Nephron progenitor cell (in vitro differentiated cells): ENCODE measurements around the gene SNRPA1.

Source experiments
- DNase-seq: peaks from one replicate; pipeline ENCODE4 v3.0.0; 2021
- H3K27ac Mint-ChIP-seq: 2 replicates; pipeline ENCODE4 v1.8.0; 2021; ENCODE audit warnings: mild to moderate bottlenecking, moderate library complexity, mixed read lengths
- H3K27me3 Mint-ChIP-seq: 2 replicates; pipeline ENCODE4 v1.8.0; 2021; ENCODE audit warnings: mild to moderate bottlenecking, low read depth, mixed read lengths; ENCODE audit not compliant: poor library complexity
- H3K36me3 Mint-ChIP-seq: 2 replicates; pipeline ENCODE4 v1.8.0; 2021; ENCODE audit warnings: low read depth, mixed read lengths
- H3K4me1 Mint-ChIP-seq: 2 replicates; pipeline ENCODE4 v1.8.0; 2021; ENCODE audit warnings: mixed read lengths
- H3K4me3 Mint-ChIP-seq: 2 replicates; pipeline ENCODE4 v1.8.0; 2021; ENCODE audit warnings: mild to moderate bottlenecking, moderate library complexity, mixed read lengths
- H3K9me3 Mint-ChIP-seq: 2 replicates; pipeline ENCODE4 v1.8.0; 2021; ENCODE audit warnings: mild to moderate bottlenecking, moderate library complexity, mixed read lengths
- CTCF ChIP-seq: fragments of 200-600 bp; sonication (generic); IDR thresholded peaks from 2 replicates; pipeline ENCODE4 v1.5.0; 2021; ENCODE audit warnings: antibody characterized with exemption

SNRPA1 gene

GRCh38 chr15:101320501-101321052 lies 25.5 kb upstream of the SNRPA1 start:
- peak; percentile 47 for TF ChIP-seq CTCF
- H3K27me3 Mint-ChIP-seq = peaks cover 59% of the 10 kb centered on the region
- H3K4me3 Mint-ChIP-seq = no peak overlapping the region
- no peak overlapping the region for H3K27ac Mint-ChIP-seq
- no peaks in the 10 kb centered on the region for H3K9me3 Mint-ChIP-seq
- H3K4me1 Mint-ChIP-seq = peaks cover 12% of the 10 kb centered on the region
- H3K36me3 Mint-ChIP-seq = no peaks in the 10 kb centered on the region
- peak; percentile 47 for DNase-seq

DNA sequence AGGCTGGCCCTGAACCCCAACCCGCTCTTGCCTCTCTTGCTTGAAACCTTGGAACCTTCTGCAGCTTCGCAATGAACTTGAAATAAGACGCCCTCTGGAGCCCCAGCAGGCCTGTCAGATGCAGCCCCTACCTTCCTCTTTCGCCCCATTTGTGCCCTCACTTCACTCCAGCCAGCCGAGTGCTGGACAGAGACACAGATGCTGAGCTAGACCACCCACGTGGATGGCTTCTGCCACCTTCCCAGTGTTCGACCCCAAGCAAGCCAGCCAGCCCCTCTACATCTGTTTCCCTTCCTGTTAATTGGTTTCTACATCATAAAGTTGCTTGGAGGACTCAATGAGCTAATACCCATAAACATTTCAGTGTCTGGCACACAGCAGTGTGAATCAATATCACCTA lies 23.8 kb upstream of the SNRPA1 start:
- peak; percentile 57 for DNase-seq

DNA sequence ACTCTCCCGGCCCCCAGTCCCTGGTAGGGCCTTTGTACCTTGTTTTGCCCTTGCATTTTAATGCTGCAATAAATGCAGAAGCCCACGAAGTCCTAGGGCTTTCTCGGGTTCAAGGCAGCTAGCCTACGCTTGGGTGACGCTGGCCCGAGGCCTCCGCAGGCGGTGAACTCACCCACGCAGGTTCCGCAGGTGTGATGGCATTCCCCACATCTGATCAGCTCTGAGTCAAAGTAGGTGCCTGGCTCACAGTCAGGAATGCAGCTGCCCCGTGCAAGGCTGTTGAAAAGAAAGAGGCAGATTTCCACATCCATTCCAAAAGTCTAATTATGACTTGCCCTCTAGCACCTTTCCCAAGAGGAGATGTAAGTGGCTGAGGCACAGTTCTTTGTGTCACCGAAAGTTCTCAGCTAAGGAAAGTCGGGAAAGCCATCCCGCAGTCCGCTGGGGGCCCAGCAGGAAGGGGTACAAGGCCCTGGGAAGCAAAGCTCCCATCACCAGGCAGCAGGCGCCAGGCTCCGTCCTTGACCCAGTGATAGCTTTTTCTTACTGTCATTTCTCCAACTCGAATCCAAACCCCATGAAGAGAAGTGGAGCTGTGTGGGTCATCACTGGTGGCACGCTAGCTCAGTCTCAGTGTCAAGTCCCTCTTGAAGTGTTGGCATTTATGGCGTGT lies 23.2 kb upstream of the SNRPA1 start:
- no peaks in the 10 kb centered on the region for H3K9me3 Mint-ChIP-seq
- H3K4me3 Mint-ChIP-seq = no peak overlapping the region
- H3K27me3 Mint-ChIP-seq = peaks cover 48% of the 10 kb centered on the region
- H3K27ac Mint-ChIP-seq = no peak overlapping the region
- TF ChIP-seq CTCF = no peak
- H3K36me3 Mint-ChIP-seq = no peaks in the 10 kb centered on the region
- DNase-seq = no peak
- H3K4me1 Mint-ChIP-seq = peaks cover 12% of the 10 kb centered on the region

More for the DNA sequence above, 23.8 kb upstream of the SNRPA1 start:
- H3K36me3 Mint-ChIP-seq = no peaks in the 10 kb centered on the region
- H3K27me3 Mint-ChIP-seq = peaks cover 54% of the 10 kb centered on the region
- H3K27ac Mint-ChIP-seq = no peak overlapping the region
- H3K9me3 Mint-ChIP-seq = no peaks in the 10 kb centered on the region
- no peak overlapping the region for H3K4me3 Mint-ChIP-seq
- TF ChIP-seq CTCF = no peak
- H3K4me1 Mint-ChIP-seq = peaks cover 12% of the 10 kb centered on the region

GRCh38 chr15:101317336-101317872 lies 22.4 kb upstream of the SNRPA1 start:
- Mint-ChIP-seq H3K36me3 (no peaks in the 10 kb centered on the region), H3K4me3 (no peak overlapping the region), H3K4me1 (peaks cover 12% of the 10 kb centered on the region), H3K27ac (no peak overlapping the region), H3K9me3 (no peaks in the 10 kb centered on the region), H3K27me3 (peaks cover 44% of the 10 kb centered on the region)
- DNase-seq = no peak
- TF ChIP-seq CTCF = no peak

- H3K27me3 Mint-ChIP-seq = peaks cover 38% of the 10 kb centered on the region
- no peak overlapping the region for H3K27ac Mint-ChIP-seq
- peaks cover 12% of the 10 kb centered on the region for H3K4me1 Mint-ChIP-seq
- no peaks in the 10 kb centered on the region for H3K9me3 Mint-ChIP-seq
- H3K36me3 Mint-ChIP-seq = no peaks in the 10 kb centered on the region
- DNase-seq = no peak
- H3K4me3 Mint-ChIP-seq = no peak overlapping the region
- no peak for TF ChIP-seq CTCF
These were observed 21.5 kb upstream of the SNRPA1 start for GRCh38 chr15:101316529-101316928.

- no peaks in the 10 kb centered on the region for H3K36me3 Mint-ChIP-seq
- H3K27me3 Mint-ChIP-seq = peaks cover 31% of the 10 kb centered on the region
- TF ChIP-seq CTCF = no peak
- no peak for DNase-seq
- H3K27ac Mint-ChIP-seq = no peak overlapping the region
- no peak overlapping the region for H3K4me3 Mint-ChIP-seq
- H3K9me3 Mint-ChIP-seq = no peaks in the 10 kb centered on the region
- peaks cover 5% of the 10 kb centered on the region for H3K4me1 Mint-ChIP-seq
These were observed 20.7 kb upstream of the SNRPA1 start for GRCh38 chr15:101315736-101316135.
